ENCODE data around the gene PDZRN4. TPM values are rescaled to one million over a fixed set of nuclear protein-coding genes. Genes with fewer than 3 reads are reported as not detected.

PDZRN4 gene
- total and polyA plus RNA-seq, 8 donors = 0.11 to 0.76 (median 0.34) TPM

- Histone ChIP-seq H3K36me3 (no peaks in the 10 kb centered on the region), H3K27ac (no peak overlapping the region), H3K27me3 (no peaks in the 10 kb centered on the region), H3K9me3 (no peaks in the 10 kb centered on the region), H3K4me1 (no peaks in the 10 kb centered on the region), H3K4me3 (no peak overlapping the region)
- TF ChIP-seq CTCF (IDR thresholded peaks at IDR 0.05) = no peak
- intact Hi-C loops (cut with DNase I) = no loop called here
- DNase-seq = no peak
- ATAC-seq = no peak
Measured at GRCh38 chr12:41364211-41364610, 176.1 kb downstream of the PDZRN4 start.

GRCh38 chr12:41365653-41366171, 177.6 kb downstream of the PDZRN4 start:
- no peak for DNase-seq
- no peak for TF ChIP-seq CTCF (IDR thresholded peaks at IDR 0.05)
- Histone ChIP-seq H3K4me3 (no peak overlapping the region), H3K27me3 (no peaks in the 10 kb centered on the region), H3K36me3 (no peaks in the 10 kb centered on the region), H3K9me3 (no peaks in the 10 kb centered on the region), H3K27ac (no peak overlapping the region), H3K4me1 (no peaks in the 10 kb centered on the region)
- intact Hi-C loops (cut with DNase I) = no loop called here
- no peak for ATAC-seq

GRCh38 chr12:41367726-41368405, 179.7 kb downstream of the PDZRN4 start:
- ATAC-seq (no peak), DNase-seq (no peak)
- Histone ChIP-seq H3K27me3 (no peaks in the 10 kb centered on the region), H3K27ac (no peak overlapping the region), H3K4me1 (no peaks in the 10 kb centered on the region), H3K9me3 (peaks cover 0 to 4% of the 10 kb centered on the region in 2 donors), H3K36me3 (no peaks in the 10 kb centered on the region), H3K4me3 (no peak overlapping the region)
- peak in 1 of 2 donors; percentile 9 for TF ChIP-seq CTCF (IDR thresholded peaks at IDR 0.05)
- intact Hi-C loops (cut with DNase I) = no loop called here

GRCh38 chr12:41380878-41381277, 192.8 kb downstream of the PDZRN4 start:
- no peak for DNase-seq
- TF ChIP-seq CTCF (IDR thresholded peaks at IDR 0.05) = no peak
- H3K9me3 ChIP-seq = peaks cover 0 to 15% of the 10 kb centered on the region in 2 donors
- no peak for ATAC-seq
- no peaks in the 10 kb centered on the region for H3K4me1 ChIP-seq
- no peaks in the 10 kb centered on the region for H3K27me3 ChIP-seq
- intact Hi-C loops (cut with DNase I) = no loop called here
- no peak overlapping the region for H3K4me3 ChIP-seq
- no peaks in the 10 kb centered on the region for H3K36me3 ChIP-seq
- no peak overlapping the region for H3K27ac ChIP-seq

- H3K4me1 ChIP-seq = no peaks in the 10 kb centered on the region
- H3K36me3 ChIP-seq = no peaks in the 10 kb centered on the region
- intact Hi-C loops (cut with DNase I) = no loop called here
- no peak overlapping the region for H3K4me3 ChIP-seq
- TF ChIP-seq CTCF (IDR thresholded peaks at IDR 0.05) = no peak
- ATAC-seq (no peak), DNase-seq (no peak)
- H3K27ac ChIP-seq = no peak overlapping the region
- no peaks in the 10 kb centered on the region for H3K27me3 ChIP-seq
- peaks cover 0 to 16% of the 10 kb centered on the region in 2 donors for H3K9me3 ChIP-seq
Measured at GRCh38 chr12:41402801-41403200, 214.7 kb downstream of the PDZRN4 start.

All from left lung (tissue), 10 donors.